ENCODE results near the gene MTHFD1L. TPM values are rescaled to one million over a fixed set of nuclear protein-coding genes. Genes with fewer than 3 reads are reported as not detected.

MTHFD1L gene
- total and polyA plus RNA-seq, 11 donors = 1.1 to 13.2 (median 4.2) TPM

GRCh38 chr6:151073146-151073545 is 207.6 kb downstream of the MTHFD1L start:
- H3K4me3 ChIP-seq = no peak overlapping the region
- WGBS, 4 donors = 69 to 85% (median 77%) methylated on average over 4 of the region's 4 CpGs
- no peak for TF ChIP-seq POLR2A (IDR thresholded peaks at IDR 0.05)
- TF ChIP-seq, protein P1, sequence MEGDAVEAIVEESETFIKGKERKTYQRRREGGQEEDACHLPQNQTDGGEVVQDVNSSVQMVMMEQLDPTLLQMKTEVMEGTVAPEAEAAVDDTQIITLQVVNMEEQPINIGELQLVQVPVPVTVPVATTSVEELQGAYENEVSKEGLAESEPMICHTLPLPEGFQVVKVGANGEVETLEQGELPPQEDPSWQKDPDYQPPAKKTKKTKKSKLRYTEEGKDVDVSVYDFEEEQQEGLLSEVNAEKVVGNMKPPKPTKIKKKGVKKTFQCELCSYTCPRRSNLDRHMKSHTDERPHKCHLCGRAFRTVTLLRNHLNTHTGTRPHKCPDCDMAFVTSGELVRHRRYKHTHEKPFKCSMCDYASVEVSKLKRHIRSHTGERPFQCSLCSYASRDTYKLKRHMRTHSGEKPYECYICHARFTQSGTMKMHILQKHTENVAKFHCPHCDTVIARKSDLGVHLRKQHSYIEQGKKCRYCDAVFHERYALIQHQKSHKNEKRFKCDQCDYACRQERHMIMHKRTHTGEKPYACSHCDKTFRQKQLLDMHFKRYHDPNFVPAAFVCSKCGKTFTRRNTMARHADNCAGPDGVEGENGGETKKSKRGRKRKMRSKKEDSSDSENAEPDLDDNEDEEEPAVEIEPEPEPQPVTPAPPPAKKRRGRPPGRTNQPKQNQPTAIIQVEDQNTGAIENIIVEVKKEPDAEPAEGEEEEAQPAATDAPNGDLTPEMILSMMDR (IDR thresholded peaks at IDR 0.05) = no peak
- no peak for DNase-seq
- no peaks in the 10 kb centered on the region for H3K27me3 ChIP-seq
- peaks cover 0 to 12% (median 0%) of the 10 kb centered on the region in 12 donors for H3K9me3 ChIP-seq
- intact Hi-C loops (cut with DNase I) = loop anchor here in 1 of 10 donors (5.0 kb wide), 1 partner anchor 46 kb away; no protein-coding TSS in a partner anchor
- ATAC-seq = no peak
- peaks cover under 1 to 27% (median 14%) of the 10 kb centered on the region in 12 donors for H3K4me1 ChIP-seq
- H3K27ac ChIP-seq = no peak overlapping the region
- no peaks in the 10 kb centered on the region for H3K36me3 ChIP-seq

DNA sequence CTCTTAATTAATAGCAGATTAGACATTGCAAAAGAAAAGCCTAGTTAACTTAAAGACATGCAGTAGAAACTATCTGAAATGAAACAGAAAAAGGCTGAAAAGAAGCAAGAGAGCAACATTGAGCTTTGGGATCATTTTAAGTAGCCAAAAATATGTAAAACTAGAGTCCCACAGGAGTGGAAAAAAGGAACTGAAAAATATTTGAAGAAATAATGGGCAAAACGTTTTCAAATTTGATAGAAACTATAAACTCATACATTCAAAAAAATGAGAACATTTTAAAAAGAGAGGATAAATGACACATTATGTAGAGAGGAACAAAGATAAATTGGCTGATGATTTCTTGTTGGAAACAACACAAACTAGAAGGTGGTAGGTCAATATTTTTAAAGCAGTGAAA is 208.2 kb downstream of the MTHFD1L start:
- WGBS, 4 donors = 34 to 46% (median 38%) methylated on average over 1 of the region's 1 CpG

GRCh38 chr6:151075005-151075404 is 209.5 kb downstream of the MTHFD1L start:
- DNase-seq = no peak
- Histone ChIP-seq H3K4me3 (no peak overlapping the region), H3K27me3 (no peaks in the 10 kb centered on the region), H3K4me1 (peaks cover 0 to 15% (median 3%) of the 10 kb centered on the region in 12 donors), H3K9me3 (peaks cover 0 to 12% (median 0%) of the 10 kb centered on the region in 12 donors), H3K36me3 (no peaks in the 10 kb centered on the region), H3K27ac (no peak overlapping the region)
- 93 to 98% (median 97%) methylated on average over 3 of the region's 3 CpGs for WGBS, 4 donors
- intact Hi-C loops (cut with DNase I) = no loop called here
- TF ChIP-seq, protein P1 (IDR thresholded peaks at IDR 0.05) = no peak
- TF ChIP-seq POLR2A (IDR thresholded peaks at IDR 0.05) = no peak
- ATAC-seq = no peak

More for the DNA sequence above, 208.2 kb downstream of the MTHFD1L start:
- H3K36me3 ChIP-seq = no peaks in the 10 kb centered on the region
- TF ChIP-seq, protein P1 (IDR thresholded peaks at IDR 0.05) = no peak
- TF ChIP-seq POLR2A (IDR thresholded peaks at IDR 0.05) = no peak
- ATAC-seq (no peak), DNase-seq (no peak)
- peaks cover 0 to 22% (median 9%) of the 10 kb centered on the region in 12 donors for H3K4me1 ChIP-seq
- intact Hi-C loops (cut with DNase I) = loop anchor here in 1 of 10 donors (5.0 kb wide), 1 partner anchor 46 kb away; no protein-coding TSS in a partner anchor
- H3K27ac ChIP-seq = no peak overlapping the region
- H3K9me3 ChIP-seq = peaks cover 0 to 12% (median 0%) of the 10 kb centered on the region in 12 donors
- H3K27me3 ChIP-seq = no peaks in the 10 kb centered on the region
- H3K4me3 ChIP-seq = no peak overlapping the region

GRCh38 chr6:151075527-151075926 is 210.0 kb downstream of the MTHFD1L start:
- no peak for DNase-seq
- intact Hi-C loops (cut with DNase I) = no loop called here
- Histone ChIP-seq H3K27ac (no peak overlapping the region), H3K4me1 (peaks cover 0 to 11% (median 3%) of the 10 kb centered on the region in 12 donors), H3K36me3 (no peaks in the 10 kb centered on the region), H3K9me3 (peaks cover 0 to 12% (median 0%) of the 10 kb centered on the region in 12 donors), H3K4me3 (no peak overlapping the region), H3K27me3 (no peaks in the 10 kb centered on the region)
- ATAC-seq = no peak
- WGBS, 4 donors = 75 to 80% (median 77%) methylated on average over 2 of the region's 2 CpGs
- no peak for TF ChIP-seq POLR2A (IDR thresholded peaks at IDR 0.05)
- TF ChIP-seq, protein P1 (IDR thresholded peaks at IDR 0.05) = no peak
